Muscle of back (tissue), 11 donors: ENCODE measurements around the gene F3. TPM values are rescaled to one million over a fixed set of nuclear protein-coding genes. Genes with fewer than 3 reads are reported as not detected.

ENCODE experiments used
- DNase-seq, 3 donors: peaks; one replicate each; pipeline versions ENCODE4 v3.0.0 to v3.0.0-alpha.2; 2013
- polyA plus RNA-seq, 10 donors: library from polyadenylated mRNA; unstranded; fragments of 120-200 nt; gene quantifications; one replicate each; pipeline ENCODE4 v1.2.1, GENCODE V29; 2013; ENCODE audit not compliant: insufficient read length in 10 of 10

F3 gene
- polyA plus RNA-seq, 10 donors = 1.2 to 5.4 (median 2.5) TPM

DNA sequence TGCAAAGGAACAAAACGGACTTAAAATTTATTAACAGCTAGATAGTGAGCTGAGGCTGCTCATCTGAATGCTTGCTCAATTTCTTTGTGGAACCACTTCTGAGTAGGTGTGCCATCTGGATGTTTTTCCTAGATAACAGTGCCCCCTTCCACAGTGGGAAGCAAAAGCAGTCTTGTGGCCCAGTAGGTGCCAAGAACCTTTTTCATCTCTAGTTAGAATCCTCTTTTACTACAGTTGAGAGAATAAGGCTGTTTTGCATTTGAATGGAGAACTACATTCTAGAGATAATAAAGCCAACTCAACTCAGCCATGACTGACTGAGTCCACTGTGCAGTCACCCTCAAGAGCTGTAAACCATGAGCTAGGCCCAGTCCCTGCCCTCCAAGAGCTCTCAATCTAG is 13.3 kb downstream of the F3 start:
- DNase-seq = no peak

DNA sequence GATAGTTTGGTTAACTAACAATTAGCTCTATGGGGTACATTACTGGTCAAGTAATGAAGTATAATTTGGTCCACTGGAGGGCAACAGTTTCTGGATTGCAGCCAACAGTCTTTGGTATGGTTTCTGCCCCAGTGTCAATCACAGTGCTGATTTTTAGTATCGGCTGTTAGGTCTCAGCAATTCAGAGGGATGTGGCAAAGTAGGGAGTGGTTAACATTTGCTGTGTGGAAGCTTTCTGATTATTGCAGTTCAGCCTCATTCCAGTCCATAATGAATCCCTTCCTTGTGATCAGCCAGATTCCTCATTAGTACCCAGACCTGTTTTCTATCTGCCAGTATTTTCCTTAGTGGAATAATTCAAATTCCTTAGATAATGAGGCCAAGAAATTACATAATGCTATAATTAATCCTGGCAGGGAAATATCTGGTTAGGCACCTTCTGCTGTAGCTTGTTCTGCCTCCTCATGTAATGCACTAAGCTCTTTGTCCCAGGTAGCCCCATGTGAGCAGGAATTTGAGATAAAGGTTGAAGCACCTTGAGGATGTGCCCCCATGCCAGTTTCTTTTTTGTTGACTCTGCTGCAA is 14.0 kb downstream of the F3 start:
- no peak for DNase-seq

DNA sequence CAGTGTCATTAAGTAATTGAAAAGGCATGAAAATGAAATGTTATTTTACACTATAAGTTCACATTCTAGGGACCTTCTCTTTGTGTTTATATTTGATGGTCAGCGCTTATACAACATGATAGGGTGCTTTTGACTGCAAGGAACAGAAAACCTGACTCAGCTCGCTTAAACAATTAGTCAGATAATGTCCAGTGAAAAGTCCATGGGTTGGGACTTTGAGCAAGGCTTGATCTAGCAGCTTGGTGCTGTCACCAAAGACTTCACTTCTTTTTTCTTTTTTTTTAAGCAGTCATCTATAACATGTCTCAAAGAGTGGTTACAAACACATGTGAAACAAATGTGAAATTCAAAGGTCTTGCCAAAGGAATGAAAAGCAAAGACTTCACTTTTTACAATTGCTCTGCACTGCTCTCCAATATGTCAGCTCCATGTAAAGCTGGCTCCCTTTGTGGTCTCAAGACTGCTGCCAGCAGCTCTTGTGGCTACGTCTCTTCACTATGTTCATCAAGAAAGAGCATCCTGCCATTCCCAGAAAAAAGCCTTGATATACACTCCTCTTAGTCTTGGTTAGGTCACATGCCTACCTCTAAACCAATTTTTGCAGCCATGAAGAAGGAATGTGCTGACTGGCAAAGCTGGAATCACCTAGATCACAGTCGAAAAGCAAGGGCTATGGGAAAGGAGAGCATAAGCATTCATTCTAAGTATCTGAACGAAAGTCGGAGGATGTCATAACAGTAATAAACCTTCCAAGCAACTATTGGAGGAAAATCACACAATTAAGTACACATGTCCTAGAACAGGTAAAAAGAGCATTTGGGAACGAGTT is 15.2 kb downstream of the F3 start:
- no peak for DNase-seq

DNA sequence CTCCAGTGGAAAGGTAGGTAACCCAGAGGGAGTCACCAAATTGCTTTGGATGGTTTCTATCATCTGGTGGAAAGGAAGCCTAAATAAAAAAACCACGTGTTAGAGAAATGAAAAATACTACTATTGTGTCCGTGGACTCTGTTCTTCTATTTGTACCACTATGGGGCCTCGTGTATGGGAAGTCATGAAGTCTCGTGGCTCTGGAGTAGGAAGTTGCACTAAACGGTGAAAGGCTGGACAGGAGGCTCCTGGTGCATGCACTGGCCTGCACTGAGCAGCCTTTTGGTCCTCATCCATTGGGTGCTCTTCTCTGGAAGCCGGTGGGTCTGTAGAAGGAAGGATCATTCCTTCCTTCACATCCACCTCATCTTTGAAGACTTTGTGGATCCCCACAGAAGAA is 17.0 kb downstream of the F3 start:
- no peak for DNase-seq

DNA sequence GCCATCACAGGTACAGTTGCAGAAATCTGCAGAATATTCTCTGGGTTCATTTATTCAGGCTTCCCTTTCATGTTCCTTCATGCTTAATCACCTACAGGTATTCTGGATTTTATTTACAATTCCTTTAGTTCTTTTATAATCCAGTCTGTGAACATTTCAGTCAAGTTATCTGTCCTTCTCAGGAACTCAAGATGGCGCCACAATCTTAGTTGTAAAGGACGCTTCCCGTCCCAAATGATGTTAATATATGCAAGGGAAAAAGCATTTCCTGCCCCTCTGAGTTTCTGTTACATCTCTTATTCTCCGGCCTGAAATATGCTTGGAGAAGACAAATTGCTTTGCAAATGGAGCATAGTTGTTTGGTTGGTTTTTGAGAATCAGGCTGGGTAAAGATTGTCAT is 19.3 kb downstream of the F3 start:
- peak; percentile 59 to 73 (median 67) for DNase-seq

DNA sequence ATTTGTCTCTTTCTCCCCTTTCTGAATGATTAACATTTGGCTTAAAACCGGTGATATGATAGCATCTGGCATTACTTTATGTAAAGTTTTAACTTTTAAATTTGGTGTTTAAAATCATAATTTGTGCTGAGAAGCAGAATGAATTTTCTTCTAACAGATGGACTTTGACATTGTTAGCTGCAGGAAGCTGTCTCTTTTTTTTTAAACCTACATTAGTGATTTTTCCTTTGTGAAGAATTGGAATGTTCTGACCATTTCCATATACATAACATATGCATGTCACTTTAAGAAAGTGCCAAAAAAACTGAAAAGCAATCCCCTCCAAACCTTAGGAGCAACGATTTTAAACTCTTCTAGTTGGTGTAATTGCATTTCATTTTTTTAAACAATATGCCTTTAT is 22.2 kb downstream of the F3 start:
- no peak for DNase-seq

DNA sequence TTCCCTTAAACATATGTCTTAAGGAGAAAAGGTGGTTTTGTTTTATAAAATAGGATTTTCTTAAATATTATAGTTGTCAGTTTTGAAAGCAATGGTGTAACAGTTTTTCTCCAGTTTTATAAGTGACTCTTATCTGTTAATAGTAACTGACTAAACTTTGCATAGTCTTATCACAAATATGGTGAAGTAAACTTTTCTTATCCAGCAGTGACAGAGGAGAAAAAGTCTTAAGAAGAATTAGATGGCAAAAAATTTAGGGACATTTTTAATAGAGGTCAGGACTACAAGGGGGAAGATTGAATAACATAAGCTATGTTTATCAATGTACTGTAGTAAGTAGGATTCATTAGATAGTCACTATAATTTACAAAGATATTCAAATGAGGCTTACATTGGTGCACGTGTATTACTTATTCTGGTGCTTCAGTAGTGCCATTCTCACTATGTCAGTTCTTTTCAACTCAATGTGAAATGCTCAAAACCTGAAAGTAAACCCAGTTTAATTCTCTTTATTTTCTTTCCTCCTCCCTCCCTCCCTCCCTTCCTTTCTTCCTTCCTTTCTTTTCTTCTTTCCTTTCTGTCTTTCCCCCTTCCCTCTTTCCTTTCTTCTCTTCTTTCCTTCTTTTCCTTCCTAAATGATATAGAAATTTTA is 26.1 kb downstream of the F3 start:
- DNase-seq = no peak

DNA sequence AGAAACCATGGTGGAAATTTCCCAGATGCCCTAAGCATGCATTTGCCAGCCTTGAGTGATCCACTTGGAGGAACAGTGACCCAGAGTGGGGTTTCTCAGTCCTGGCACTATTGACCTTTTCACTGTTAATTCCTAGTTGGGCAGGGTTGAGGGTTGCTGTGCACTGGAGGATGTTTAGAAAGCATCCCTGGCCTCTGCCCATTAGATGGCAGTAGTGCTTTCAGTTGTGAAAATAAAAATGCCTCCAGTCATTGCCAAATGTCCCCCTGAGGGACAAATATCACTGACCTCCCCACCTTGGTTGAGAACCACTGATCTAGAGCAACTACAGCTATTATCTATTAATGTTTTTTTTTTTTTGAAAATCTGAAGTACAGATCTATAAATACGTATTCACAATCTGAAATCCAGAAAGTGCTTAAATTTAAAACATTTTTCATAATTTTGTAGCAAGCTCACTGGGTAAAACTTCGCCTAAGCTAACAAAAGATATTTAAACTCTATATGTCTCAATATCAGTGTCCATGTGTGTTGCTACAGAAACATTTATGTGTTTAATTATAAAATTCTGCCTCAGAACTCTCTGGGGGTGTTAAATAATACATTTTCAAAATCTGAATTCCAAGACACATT is 27.3 kb downstream of the F3 start:
- peak; percentile 15 to 29 (median 20) for DNase-seq

DNA sequence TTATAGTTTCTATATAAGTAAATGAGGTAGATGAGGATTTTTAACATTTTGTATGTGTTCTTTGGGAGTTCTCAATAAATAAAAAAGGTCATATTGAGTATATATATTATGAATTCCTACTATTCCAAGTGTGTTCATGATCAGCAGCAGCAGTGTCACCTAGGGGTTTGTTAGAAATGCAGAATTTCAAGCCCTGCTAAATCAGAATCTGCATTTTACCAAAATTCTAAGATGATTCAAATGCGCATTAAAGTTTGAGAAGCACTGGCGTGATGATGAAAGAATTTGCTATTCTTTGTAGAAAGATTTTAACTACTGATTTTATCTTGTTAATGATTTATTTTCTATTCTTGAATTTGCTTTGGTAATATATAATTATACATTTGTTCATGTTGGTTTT is 28.7 kb downstream of the F3 start:
- DNase-seq = no peak

DNA sequence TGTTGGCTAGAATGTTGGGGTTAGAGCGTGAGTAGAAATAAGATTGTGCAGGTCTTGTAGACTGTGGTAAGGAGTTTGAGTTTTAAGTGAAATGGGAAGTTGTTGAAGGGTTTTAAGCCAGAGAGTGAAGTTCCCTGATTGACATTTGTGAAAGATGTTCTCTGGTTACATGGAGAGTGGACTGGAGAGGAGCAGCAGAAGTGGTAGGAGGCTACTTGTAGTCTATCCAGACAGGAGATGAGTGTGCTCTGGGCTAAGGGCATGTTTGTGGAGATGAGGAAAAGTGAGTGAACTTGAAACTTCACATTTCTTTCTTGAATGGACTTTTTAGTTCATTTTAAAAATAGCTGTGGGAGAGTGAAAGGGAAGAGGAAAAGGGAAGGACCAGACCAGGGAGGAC is 37.0 kb downstream of the F3 start:
- no peak for DNase-seq

DNA sequence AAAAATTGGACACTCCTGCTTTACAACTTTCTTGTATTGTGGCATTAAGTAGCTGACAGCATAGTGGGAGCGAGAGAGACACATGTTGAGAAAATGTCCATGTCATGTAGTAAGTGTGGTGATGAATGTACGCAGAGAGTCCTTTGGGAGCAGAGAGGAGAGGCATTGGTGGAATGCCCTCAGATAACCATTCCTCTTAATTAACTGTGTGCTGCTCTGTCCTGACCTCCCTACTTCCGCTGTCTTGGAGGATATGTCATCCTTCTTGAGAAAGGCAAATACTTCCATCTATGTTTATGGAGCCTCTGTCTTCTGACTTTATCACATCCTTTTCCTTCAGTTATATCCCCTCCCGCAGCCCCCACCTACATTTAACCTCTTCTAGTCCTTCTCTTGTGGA is 38.4 kb downstream of the F3 start:
- DNase-seq = no peak

DNA sequence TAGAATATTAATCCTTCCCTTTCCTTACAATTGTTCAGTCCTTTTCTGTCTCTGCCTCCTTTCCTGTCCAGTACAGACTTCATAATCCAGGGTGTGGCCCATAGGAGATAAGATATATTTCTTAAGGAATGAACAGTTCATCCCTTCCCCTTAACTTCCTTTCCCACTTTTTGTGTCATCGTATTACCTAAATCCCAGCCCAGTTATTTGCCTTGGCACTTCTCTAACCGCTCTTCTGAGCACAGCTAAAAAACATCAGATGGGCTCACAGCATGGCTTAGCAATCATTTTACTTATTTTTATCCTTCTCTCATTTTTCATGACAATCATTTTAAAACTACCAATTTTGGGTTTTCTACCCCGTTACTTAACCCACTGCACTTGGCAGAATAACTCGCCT is 39.6 kb downstream of the F3 start:
- no peak for DNase-seq

DNA sequence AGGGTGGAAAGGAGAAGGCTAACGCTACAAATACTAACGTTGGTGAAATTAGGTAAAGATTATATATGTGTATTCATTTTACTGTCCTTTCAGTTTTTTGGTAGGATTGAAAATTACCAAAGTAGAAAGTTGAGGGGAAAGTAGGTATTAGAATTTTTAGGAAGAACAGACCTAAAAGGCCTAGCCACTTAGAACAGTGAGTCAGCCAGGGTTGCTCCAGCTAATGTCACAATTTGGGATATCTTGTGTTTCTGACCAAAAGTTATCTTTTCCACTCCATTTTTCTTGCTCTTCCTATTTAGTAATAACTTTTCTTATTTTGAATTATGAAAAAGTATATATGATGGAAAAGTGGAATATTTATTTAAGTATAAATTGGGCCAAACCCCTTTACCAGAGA is 40.1 kb downstream of the F3 start:
- DNase-seq = no peak

DNA sequence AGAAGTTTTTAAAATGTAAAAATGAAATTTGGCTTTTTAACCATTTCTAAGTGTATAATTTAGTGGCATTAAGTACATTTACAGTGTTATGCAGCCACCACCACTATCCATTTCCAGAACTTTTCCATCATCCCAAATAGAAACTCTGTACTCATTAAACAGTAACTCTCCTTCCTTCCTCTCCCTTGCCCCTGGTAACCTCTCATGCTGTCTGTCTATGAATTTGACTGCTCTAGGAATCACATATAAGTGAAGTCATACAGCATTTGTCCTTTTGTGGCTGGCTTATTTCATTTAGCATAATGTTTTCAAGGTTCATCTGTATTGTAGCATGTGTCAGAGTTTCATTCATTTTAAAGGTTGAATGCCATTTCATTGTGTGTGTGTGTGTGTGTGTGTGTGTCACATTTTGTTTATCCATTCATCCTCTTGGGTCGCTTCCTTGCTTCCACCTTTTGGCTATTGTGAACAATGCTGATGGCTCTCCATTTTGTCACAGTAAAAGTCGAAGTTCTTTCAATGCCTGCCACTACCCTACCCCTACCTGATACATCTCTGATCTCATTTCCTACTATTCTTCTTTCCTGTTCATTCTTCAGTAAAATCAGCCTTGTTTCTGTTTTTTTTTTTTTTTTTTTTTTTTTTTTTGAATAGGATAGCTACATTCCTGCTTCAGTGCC is 45.3 kb downstream of the F3 start:
- DNase-seq = no peak

DNA sequence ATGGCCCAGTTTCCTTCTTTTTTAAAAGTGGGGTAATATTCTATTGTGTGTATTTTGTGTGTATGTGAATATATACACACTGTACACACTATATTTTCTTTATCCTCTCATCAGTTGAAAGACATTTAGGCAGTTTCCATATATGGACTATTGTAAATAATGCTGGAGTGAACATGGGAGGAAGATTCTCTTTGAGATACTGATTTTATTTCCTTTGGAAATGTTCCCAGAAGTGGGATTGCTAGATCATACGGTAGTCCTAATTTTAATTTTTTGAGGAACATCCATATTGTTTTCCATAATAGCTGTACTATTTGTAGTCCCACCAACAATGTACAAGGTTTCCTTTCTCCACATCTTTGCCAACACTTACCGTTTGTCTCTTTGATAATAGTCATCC is 51.0 kb downstream of the F3 start:
- DNase-seq = no peak

DNA sequence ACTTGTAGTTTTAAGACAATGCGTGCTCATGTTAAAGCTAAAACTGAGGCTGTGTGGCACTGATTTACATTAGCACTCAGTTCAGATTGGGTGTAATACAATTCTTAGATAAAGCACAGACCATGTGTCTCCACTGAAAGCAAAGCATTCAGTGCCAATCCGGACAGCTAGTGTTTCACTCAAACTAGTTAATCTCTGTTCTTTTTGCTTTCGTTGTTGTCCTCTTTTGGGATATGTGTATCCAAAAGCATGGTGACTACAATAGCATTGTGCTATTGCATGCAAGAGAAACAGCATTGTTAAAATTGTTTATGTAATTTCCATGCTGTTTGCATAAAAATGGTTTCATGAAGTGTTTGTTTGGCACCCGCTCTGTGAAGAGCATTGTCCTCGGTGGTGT is 54.6 kb downstream of the F3 start:
- no peak for DNase-seq

DNA sequence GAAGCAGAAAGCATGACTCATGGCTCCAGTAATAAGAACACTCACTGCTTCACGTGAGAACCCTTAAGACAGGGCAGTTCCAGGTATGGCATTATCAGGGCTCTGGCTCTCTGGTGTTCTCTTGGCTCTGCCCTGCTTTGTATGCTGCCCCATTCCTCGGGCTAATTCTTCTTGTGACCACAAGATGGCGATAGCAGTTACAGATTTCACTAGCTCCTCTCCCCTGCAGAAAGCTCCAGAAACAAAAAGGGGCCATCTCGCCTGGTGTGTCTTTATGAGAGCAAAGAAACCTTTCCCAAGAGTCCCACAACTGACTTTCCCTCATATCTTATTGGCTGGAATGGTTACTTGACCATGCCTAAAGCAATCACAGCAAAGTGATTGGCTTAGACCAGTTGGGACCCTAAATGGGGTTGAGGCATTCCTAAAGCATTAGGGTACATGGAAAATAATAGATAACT is 60.1 kb downstream of the F3 start:
- peak; percentile 38 to 75 (median 51) for DNase-seq

DNA sequence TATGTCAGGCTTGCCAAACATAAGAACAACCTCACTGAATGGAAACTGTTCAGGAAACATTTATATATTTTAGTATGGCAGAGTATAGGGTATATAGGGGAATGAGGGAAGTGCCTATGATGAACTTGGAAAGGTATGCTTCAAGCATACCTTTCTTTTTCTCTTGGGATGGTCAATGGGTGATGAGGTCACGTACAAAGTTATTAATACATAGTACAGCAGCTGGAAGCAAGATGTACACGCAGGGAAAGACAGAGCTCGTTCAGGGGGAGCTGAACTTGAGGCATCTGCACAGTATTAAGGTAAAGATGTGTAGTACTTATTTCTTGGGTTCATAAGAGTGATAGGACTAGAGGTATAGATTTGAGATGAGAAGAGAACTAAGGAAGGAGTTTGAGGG is 61.9 kb downstream of the F3 start:
- no peak for DNase-seq
